ENCODE measurements around the gene UPK3A. TPM values are rescaled to one million over a fixed set of nuclear protein-coding genes. Genes with fewer than 3 reads are reported as not detected.
A peak's percentile ranks its signal among the peaks of the same experiment; 100 is the strongest.

UPK3A gene
- total and polyA plus RNA-seq, 2 of the 8 experiments (the other 6 are each of a cell fraction or from before 2014, with no cell fraction given), result 0.35 to 1.7 TPM

DNA sequence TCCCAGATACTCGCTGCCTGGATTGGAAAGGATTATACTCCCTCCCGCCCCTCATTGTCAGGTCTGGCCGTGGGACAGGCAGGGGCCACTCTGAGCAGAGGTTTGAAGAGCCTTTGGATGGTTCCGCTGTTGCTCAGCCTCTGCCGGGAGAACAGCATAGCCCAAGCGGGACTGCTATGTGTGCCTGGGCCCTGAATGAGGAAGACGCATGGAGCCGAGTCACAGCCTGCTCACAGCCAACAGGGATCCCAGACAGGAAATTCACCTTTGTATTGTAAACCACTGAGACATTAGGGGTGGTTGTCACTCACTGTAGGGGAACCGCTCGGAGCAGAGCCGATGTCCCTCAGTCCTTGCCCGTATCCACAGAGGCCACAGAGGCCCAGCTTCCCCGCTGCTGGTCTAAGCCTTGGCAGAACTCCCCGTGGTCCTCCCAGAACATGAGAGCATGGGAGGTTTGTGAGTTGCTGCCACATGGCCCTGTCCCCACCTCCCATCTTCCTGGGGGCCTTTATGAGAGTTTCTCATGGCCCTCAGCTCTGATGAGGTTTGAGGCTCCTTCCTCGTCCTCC lies 14.3 kb downstream of the UPK3A start:
- DNase-seq (ENCODE audit: low read depth in 1 of 2, low spot score in 2 of 2) (no peak), FAIRE-seq (no peak)
- H2BK15ac ChIP-seq (ENCODE audit: low read length), result no peak overlapping the region
- H3K27me3 ChIP-seq (replicated peaks in 1 of 4; ENCODE audit: control insufficient read depth in 3 of 4, extremely low read depth in 1 of 4, insufficient read depth in 3 of 4, low read length in 3 of 4), result no peaks in the 10 kb centered on the region; a peak in 1 of 7 replicates
- H2BK120ac ChIP-seq (replicated peaks; ENCODE audit: low read depth, low read length), result no peak overlapping the region
- H3K79me2 ChIP-seq (ENCODE audit: control insufficient read depth in 1 of 2, insufficient read depth in 2 of 2, low read length in 2 of 2), result no peaks in the 10 kb centered on the region
- H2BK5ac ChIP-seq (ENCODE audit: low read depth, low read length), result peak overlapping the region; percentile 71; the same call in 1 of the 2 replicates
- H4K20me1 ChIP-seq (replicated peaks in 1 of 2; ENCODE audit: control insufficient read depth in 1 of 2, insufficient read depth in 2 of 2, low read length in 2 of 2), result no peaks in the 10 kb centered on the region
- H3K14ac ChIP-seq (ENCODE audit: insufficient read length), result no peak overlapping the region
- H3K4ac ChIP-seq (replicated peaks; ENCODE audit: insufficient read length, low read depth, low read length), result no peak overlapping the region
- WGBS, 2 experiments (ENCODE audit: extremely low coverage in 1 of 2, insufficient coverage in 1 of 2, insufficient read length in 1 of 2, insufficient replicate concordance in 2 of 2, low coverage in 1 of 2, low lambda C conversion rate in 2 of 2, missing lambda C conversion rate in 1 of 2), result 76% methylated on average over 15 of the region's 15 CpGs; no CpG with 5 or more reads in 1 of the 2 experiments
- ChIA-PET CTCF (ENCODE audit: partially characterized antibody) (interaction anchor here (0.6 to 2.4 kb wide), 6 partner anchors 10 to 279 kb away, joined by 3 to 14 read pairs (median 3); partner anchors contain the start of gene FAM118A), POLR2A (ENCODE audit: partially characterized antibody) (interaction anchor here (1.0 to 2.5 kb wide), 3 partner anchors 9 to 12 kb away, joined by 5 to 13 read pairs (median 7); partner anchors contain the start of gene FAM118A)
- H2AK5ac ChIP-seq (ENCODE audit: low read depth, low read length), result no peak overlapping the region
- H4K8ac ChIP-seq (ENCODE audit: extremely low read depth, insufficient read depth, low read length), result no peak overlapping the region
- H3K27ac ChIP-seq (ENCODE audit: low read depth, low read length), result no peak overlapping the region
- H3K79me1 ChIP-seq (ENCODE audit: low read depth, low read length), result no peaks in the 10 kb centered on the region
- no peak overlapping the region for H2BK20ac ChIP-seq (ENCODE audit: low read length)
- no peaks in the 10 kb centered on the region for H3K23me2 ChIP-seq (ENCODE audit: low read depth, low read length)
- no peak overlapping the region for H2BK12ac ChIP-seq (ENCODE audit: low read depth, low read length)
- peaks cover 0 to 10% (median 2%) of the 10 kb centered on the region in 4 experiments; a peak in 2 of 7 replicates for H3K4me1 ChIP-seq (replicated peaks in 1 of 4; ENCODE audit: control insufficient read depth in 3 of 4, insufficient read depth in 4 of 4, low read length in 3 of 4)
- H4K5ac ChIP-seq (ENCODE audit: insufficient read length, low read depth, low read length), result no peak overlapping the region
- no peaks in the 10 kb centered on the region for H3K9me3 ChIP-seq (ENCODE audit: insufficient read depth in 2 of 2, low read depth in 1 of 2, low read length in 1 of 2)
- no peak overlapping the region for H3K4me3 ChIP-seq (ENCODE audit: extremely low read depth in 1 of 4, insufficient read depth in 2 of 4, low read depth in 3 of 4, low read length in 4 of 4)
- H3K23ac ChIP-seq (ENCODE audit: insufficient read length), result no peak overlapping the region
- H3K9ac ChIP-seq (replicated peaks in 1 of 4; ENCODE audit: extremely low read depth in 1 of 4, low read depth in 3 of 4, low read length in 3 of 4), result no peak overlapping the region
- H3K56ac ChIP-seq (replicated peaks; ENCODE audit: insufficient read length, low read depth, low read length), result no peak overlapping the region
- peak overlapping the region; percentile 85 for H2AFZ ChIP-seq (ENCODE audit: low read length)
- no peaks in the 10 kb centered on the region for H3K36me3 ChIP-seq (ENCODE audit: control insufficient read depth in 2 of 4, insufficient read depth in 4 of 4, low read length in 3 of 4)
- no peak overlapping the region for H4K91ac ChIP-seq (replicated peaks; ENCODE audit: insufficient read length, low read length)
- no peak overlapping the region for H3K4me2 ChIP-seq (ENCODE audit: insufficient read depth in 1 of 2, low read depth in 2 of 2, low read length in 2 of 2)
- H3K18ac ChIP-seq (ENCODE audit: extremely low read depth, low read length), result peak overlapping the region; percentile 55
- TF ChIP-seq CBX5 (IDR thresholded peaks at IDR 0.05; ENCODE audit: low read depth, low read length) (no peak), CTBP2 (IDR thresholded peaks at IDR 0.05; ENCODE audit: borderline replicate concordance, insufficient read depth, insufficient read length, low read length) (no peak), SP1 (IDR thresholded peaks at IDR 0.05; ENCODE audit: low read depth, low read length) (no peak), RNF2 (IDR thresholded peaks at IDR 0.05; ENCODE audit: borderline replicate concordance, low read depth, low read length, missing control alignments, poor library complexity, severe bottlenecking) (no peak)
- TF ChIP-seq, protein P1, sequence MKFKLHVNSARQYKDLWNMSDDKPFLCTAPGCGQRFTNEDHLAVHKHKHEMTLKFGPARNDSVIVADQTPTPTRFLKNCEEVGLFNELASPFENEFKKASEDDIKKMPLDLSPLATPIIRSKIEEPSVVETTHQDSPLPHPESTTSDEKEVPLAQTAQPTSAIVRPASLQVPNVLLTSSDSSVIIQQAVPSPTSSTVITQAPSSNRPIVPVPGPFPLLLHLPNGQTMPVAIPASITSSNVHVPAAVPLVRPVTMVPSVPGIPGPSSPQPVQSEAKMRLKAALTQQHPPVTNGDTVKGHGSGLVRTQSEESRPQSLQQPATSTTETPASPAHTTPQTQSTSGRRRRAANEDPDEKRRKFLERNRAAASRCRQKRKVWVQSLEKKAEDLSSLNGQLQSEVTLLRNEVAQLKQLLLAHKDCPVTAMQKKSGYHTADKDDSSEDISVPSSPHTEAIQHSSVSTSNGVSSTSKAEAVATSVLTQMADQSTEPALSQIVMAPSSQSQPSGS (IDR thresholded peaks at IDR 0.05; ENCODE audit: low read length), result no peak
